Spinal cord (tissue), 10 donors: ENCODE measurements around the gene GSTM5. TPM values are rescaled to one million over a fixed set of nuclear protein-coding genes. Genes with fewer than 3 reads are reported as not detected.

ENCODE experiments used
- DNase-seq, 6 donors: peaks; one replicate each; pipeline versions ENCODE4 v3.0.0 to v3.0.0-alpha.2; 2013 to 2015; ENCODE audit warnings: low spot score in 6 of 6, low read depth in 4 of 6
- H3K27ac ChIP-seq: one replicate; pipeline ENCODE4 v1.5.1; 2013; ENCODE audit warnings: low read depth, low read length, control low read depth
- H3K27me3 ChIP-seq: one replicate; pipeline ENCODE4 v1.6.1; 2013; ENCODE audit warnings: low read length; ENCODE audit not compliant: control insufficient read depth, insufficient read depth
- H3K36me3 ChIP-seq: one replicate; pipeline ENCODE4 v1.6.1; 2013; ENCODE audit warnings: low read length; ENCODE audit not compliant: control insufficient read depth, insufficient read depth
- H3K4me1 ChIP-seq: one replicate; pipeline ENCODE4 v1.6.1; 2013; ENCODE audit warnings: low read length; ENCODE audit not compliant: control insufficient read depth, insufficient read depth
- H3K4me3 ChIP-seq: one replicate; pipeline ENCODE4 v1.5.1; 2013; ENCODE audit warnings: low read depth, low read length, control low read depth
- H3K9me3 ChIP-seq: one replicate; pipeline ENCODE4 v1.6.1; 2013; ENCODE audit warnings: low read length; ENCODE audit not compliant: control insufficient read depth, insufficient read depth
- WGBS: methylation state at CpG from one replicate; pipeline ENCODE4 v1.1.5; 2013; ENCODE audit warnings: missing lambda C conversion rate; ENCODE audit not compliant: insufficient coverage; 5-methylcytosine and 5-hydroxymethylcytosine counted together
- polyA plus RNA-seq, 2 donors: library from polyadenylated mRNA; unstranded; fragments of 120-200 nt; gene quantifications; one replicate each; pipeline ENCODE4 v1.2.1, GENCODE V29; 2013; ENCODE audit not compliant: insufficient read length in 2 of 2
- total RNA-seq, 2 donors: library from RNA; depleted of rRNA in 1 of 2; stranded (reverse); fragments of 120-200 nt in 1 of 2; fragments of >200 nt in 1 of 2; gene quantifications; one replicate each; pipeline versions ENCODE4 v1.2.3 to v1.2.4, GENCODE V29; 2013 to 2014
- donor health status: healthy.

GSTM5 gene
- total and polyA plus RNA-seq, 4 donors: 6.6 to 39.9 (median 29.0) TPM

DNA sequence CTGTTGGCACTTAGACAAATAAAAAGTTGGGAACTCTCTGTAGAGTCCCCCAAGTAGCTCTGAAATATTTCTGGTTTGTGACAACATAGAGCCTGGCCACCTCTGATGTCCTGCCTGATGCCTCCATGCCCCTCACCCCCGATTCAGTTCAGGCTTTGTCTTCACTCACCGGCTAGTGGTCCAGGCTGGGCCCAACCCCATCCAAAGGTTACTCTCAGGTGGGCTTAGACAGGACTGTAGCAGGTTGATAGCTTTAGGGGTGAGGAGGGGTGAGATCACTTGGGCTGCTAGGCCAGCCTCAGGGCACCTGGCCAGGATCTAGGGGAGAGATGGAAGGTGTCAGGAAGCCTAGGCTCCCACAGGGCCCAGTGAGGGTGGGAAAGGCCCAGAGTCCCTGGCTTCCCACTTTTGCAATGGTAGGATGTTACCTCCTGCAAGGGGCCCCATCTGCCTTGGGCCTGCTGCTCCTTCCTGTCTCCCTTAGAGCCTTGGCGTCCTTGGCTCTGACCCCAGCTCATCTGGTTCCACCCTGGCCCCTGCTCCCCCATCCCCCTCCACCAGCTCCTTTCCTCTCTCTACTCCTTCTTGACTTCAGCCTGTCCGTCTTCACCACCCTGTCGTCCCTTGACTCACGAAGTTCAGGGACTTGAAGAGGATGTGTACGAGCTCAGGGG is 44.9 kb downstream of the GSTM5 start:
- Histone ChIP-seq H3K4me1 (peaks cover 8% of the 10 kb centered on the region), H3K36me3 (no peaks in the 10 kb centered on the region), H3K27me3 (no peaks in the 10 kb centered on the region), H3K4me3 (no peak overlapping the region), H3K9me3 (no peaks in the 10 kb centered on the region), H3K27ac (no peak overlapping the region)
- WGBS: 75% methylated on average over 5 of the region's 7 CpGs
- DNase-seq: no peak

DNA sequence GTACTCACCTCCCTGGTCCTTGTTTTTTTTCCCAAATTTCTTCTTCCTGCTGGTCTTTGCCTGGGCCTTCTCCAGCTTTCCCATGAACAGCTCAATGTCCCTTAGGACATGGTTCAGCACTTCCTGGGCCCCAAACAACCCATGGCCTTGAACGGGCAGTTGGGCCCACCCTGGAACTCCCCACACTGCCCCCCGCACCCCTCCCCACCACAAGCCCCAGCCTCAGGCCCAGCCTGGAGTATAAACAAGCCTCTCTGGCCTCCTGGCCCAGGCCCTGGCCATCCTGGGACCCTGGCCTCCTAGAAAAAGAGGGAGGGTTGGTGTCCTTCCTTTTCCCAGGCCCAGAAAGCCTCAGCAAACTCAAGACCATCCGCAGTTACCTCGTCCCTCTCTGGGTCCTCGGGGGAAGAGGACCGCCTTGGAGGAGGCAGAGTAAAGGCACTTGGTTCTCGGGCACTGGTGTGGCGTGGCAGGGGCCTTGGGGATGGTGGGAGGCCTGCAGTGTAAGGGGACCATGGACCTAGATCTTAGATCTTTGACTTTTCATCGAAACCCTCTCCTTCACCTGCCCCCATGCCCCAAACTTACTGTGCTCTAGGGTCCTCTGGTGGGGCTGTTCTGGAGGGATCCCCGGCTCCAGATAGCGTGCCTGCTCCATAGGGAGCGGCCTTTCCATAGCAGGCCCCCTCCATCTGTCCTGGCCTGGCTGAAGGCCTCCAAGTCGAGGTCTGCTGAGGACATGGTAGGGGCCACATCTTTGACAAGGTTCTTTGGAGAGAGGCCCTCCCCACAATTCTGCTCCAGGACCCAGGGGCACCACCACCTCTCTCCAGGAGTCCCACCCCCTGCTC is 46.1 kb downstream of the GSTM5 start:
- WGBS: 92% methylated on average over 10 of the region's 13 CpGs
- no peak overlapping the region for H3K4me3 ChIP-seq
- no peaks in the 10 kb centered on the region for H3K27me3 ChIP-seq
- no peak for DNase-seq
- peaks cover 5% of the 10 kb centered on the region for H3K4me1 ChIP-seq
- no peaks in the 10 kb centered on the region for H3K9me3 ChIP-seq
- no peaks in the 10 kb centered on the region for H3K36me3 ChIP-seq
- no peak overlapping the region for H3K27ac ChIP-seq

DNA sequence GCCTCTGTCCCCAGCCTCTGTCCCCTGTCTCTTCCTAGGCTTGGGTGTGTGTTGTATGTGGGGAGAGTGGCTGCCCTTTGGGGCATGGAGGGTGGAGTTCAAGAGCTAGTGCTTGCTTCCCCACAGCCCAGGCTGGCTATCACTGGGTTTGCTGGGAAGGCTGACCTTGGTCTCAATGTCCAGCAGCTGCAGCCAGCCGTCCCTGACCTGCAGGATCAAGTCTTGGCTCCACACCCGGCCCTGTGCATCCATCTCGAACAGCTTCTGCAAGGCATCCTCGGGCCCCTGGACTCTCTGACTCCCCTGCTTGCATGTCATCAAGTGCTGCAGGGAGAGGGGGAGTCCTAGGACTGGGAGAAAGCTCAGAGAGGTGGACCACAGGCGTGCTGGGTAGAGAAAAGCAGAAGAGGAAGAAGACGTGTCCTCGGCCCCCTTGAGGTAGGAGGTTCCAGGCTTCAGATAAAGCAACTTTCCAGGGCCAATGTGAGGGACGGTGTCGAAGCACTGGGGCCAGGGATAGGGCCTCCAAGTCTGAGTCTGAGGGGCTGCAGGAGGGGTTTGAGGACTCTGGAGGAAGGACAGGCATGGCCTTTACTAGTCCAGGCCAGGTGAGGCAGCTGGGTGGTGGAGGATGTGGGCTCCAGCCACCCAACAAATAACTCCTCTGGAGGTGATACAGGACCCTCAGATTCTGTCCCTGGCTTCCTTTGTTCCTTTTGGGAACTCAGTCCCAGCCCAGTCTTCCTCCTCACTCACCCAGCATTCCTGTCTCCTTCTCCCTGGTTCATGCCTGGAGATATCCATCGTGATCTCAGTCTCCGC is 47.7 kb downstream of the GSTM5 start:
- Histone ChIP-seq H3K4me1 (peaks cover 5% of the 10 kb centered on the region), H3K27ac (no peak overlapping the region), H3K36me3 (no peaks in the 10 kb centered on the region), H3K4me3 (no peak overlapping the region), H3K9me3 (no peaks in the 10 kb centered on the region), H3K27me3 (no peaks in the 10 kb centered on the region)
- no peak for DNase-seq
- 90% methylated on average over 11 of the region's 11 CpGs for WGBS

DNA sequence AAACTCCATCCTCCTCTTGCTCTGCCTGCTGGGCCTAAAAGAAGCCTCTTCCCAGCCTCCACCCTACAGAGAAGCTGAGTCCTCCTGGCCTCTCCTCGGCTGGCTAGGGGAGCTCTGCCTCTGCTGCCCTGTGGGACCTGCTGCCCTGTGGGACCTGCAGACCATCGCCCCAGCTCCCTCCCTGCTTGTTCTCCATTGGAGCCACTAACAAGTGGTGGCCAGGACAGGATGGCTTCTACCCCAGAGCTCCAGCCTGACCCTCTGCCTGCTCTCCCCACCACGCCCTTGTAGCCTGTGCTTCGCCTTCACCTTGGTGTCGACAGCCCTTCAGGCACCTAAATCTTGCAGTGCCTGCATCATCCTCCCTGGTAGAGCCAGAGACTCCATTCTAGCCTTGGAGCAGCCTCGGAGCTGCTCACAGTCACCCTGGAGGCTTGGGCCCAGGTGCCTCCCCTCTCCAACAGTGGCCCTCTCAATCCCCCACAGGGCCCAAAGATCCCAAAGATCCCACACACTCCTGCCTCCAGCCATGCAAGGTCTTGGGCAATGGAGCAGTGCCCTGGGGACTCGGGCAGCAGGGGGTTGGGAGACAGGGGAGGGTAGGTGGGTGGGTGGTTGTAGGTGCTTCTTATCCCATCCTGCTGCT is 48.7 kb downstream of the GSTM5 start:
- WGBS: 94% methylated on average over 6 of the region's 7 CpGs
- no peak overlapping the region for H3K4me3 ChIP-seq
- no peaks in the 10 kb centered on the region for H3K36me3 ChIP-seq
- no peak overlapping the region for H3K27ac ChIP-seq
- H3K27me3 ChIP-seq: no peaks in the 10 kb centered on the region
- H3K9me3 ChIP-seq: no peaks in the 10 kb centered on the region
- H3K4me1 ChIP-seq: peaks cover 5% of the 10 kb centered on the region
- DNase-seq: no peak

DNA sequence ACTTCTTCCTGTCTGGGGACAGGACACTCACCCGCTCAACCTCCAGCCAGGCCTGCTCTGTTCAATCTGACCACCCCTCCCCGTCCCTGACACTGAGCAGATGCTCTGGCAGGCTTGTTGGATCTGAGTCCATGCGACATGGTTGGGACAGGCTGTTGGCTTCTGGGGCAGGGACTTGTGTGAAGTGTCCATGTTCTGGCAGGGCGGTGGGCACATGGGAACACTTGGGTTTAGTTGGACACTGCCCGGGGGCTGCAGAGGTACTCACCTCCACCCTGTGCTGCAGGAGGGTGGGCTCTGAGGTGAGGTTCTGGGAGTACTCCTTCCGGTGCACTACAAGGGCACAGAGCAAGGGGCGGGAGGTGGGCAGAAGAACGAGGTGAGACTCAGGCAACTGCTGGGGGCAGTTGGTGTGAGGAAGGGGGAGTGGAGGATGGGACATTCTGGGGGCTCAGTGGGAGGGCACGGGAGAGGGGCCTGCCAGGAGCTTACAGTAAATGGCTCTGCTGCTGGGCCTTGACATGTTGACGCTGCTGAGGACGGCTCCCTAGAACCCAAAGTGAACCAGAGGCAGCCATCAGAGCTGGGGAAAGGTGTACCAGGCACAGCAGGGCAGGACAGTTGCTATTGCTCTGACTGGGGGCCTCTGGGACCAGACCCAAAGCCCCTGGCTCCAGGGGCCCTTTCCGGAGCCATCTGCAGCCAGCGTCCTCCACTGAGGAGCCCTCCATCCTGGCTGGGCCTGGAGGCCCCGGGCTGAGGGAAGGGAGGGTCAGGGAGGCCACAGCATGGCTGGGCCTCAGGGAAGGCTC is 49.4 kb downstream of the GSTM5 start:
- no peaks in the 10 kb centered on the region for H3K9me3 ChIP-seq
- DNase-seq: no peak
- H3K36me3 ChIP-seq: no peaks in the 10 kb centered on the region
- peaks cover 5% of the 10 kb centered on the region for H3K4me1 ChIP-seq
- no peaks in the 10 kb centered on the region for H3K27me3 ChIP-seq
- no peak overlapping the region for H3K27ac ChIP-seq
- WGBS: 82% methylated on average over 12 of the region's 14 CpGs
- no peak overlapping the region for H3K4me3 ChIP-seq

DNA sequence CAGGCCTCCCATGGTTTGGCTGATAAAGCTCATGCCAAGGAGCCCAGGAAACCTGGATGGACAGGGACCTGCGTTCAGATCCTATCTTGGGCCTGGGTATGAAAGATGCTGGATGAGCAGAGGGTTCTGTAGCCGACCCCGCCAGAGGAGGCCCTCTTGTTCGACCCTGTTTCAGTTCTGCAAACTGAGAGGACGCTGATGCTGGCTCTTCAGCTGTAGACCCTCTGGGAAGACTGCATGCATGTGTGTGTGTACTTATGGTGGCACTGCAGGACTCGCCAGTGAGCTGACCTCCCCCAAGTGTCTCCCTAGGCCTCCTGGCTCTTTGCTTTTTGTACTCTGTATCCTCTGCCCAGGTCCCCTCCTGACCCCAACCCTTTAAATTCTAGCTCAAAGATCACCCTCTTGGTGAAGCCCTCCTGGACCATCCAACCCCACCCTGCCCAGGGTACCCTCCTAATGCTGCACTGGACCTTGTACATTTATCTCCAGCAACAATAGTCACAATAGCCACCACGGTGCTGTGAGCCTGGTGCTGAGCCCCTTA is 50.1 kb downstream of the GSTM5 start:
- no peak overlapping the region for H3K27ac ChIP-seq
- 92% methylated on average over 7 of the region's 7 CpGs for WGBS
- H3K4me1 ChIP-seq: peaks cover 5% of the 10 kb centered on the region
- no peak overlapping the region for H3K4me3 ChIP-seq
- H3K27me3 ChIP-seq: no peaks in the 10 kb centered on the region
- DNase-seq: no peak
- H3K36me3 ChIP-seq: no peaks in the 10 kb centered on the region
- H3K9me3 ChIP-seq: no peaks in the 10 kb centered on the region

DNA sequence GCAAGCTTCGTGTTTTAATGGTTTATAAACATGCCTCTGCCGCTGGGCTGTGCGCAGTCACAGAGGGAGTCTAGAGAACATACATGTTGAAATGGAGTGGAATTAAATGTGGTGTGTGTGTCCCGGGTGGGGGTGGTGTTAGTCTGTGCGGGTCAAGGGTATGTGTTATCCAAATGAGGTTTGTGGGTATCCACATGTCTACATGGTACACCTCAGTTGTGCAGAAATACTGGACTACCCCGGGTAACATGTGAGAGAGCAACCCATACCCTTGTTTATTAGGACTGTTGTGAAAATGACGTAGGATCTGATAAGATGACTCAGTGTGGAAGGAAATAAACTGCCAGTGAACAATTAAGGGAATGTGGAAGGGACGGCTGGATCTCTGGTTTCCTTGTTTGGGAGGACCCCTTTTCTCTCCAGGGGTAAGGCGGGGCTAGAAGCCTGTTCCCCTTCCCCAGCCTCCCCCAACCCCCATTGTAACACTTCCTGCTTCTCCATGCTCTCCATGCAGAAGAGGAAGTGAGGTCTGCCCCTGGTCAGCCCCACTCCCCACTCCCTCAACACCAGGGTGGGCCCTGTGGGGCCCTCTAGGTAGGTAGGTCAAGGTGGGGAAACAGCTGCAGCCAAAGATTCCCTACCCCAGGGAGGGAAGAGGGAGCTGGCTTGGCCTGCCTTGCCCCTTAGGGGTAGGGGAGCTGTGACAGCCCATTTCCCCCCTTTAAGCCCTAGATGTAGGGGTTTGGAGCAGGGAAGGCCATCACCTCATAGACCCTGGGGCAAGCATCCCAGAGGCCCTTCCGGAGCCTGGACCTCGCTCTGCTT is 51.0 kb downstream of the GSTM5 start:
- H3K36me3 ChIP-seq: no peaks in the 10 kb centered on the region
- H3K4me1 ChIP-seq: peaks cover 8% of the 10 kb centered on the region
- 92% methylated on average over 9 of the region's 11 CpGs for WGBS
- no peaks in the 10 kb centered on the region for H3K9me3 ChIP-seq
- no peaks in the 10 kb centered on the region for H3K27me3 ChIP-seq
- H3K27ac ChIP-seq: no peak overlapping the region
- DNase-seq: no peak
- H3K4me3 ChIP-seq: no peak overlapping the region

DNA sequence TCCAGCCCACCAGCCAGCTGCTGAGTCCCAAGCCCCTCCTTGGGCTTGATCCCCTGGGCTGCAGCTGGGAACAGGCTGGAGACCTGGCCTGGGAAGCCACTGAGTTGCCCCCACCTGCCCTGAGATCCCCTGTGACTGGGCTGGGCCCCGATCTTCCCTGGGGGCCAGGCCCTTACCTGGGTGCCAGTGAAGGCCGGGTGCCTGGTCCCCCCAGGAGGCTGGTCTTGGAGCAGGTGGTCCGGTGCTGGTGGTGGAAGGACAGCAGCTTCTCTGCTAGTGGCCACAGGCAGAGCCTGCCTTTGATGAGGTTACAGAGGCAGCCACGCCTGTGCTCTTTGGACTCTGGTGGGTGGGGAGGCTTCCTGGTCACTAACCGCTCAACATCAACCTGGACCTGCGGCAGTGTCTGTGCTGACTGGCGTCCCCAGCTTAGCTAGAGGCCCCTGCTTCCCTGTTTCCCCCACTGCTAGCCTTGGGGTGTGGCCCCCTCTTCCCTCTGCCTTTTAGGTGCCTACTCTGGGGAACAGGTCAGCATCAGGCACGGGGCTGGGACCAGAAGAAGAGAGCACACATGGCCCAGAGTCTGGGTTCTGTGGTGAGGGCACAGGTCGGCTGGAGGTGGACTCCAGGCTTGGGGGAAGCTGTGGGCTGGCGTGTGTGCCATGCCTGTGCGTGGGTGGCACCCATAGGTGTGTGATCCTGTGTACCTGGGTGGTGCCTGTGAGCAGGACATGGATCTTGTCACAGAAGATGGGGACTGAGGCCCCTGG is 51.8 kb downstream of the GSTM5 start, which contains the start of gene EPS8L3:
Gene EPS8L3 (minus strand): TSS at position 278 of the 770 bp plus-strand sequence. CDS start 2,174 bp downstream, outside the sequence.
- DNase-seq: no peak
- H3K36me3 ChIP-seq: no peaks in the 10 kb centered on the region
- H3K4me3 ChIP-seq: no peak within 1 kb of the TSS
- H3K4me1 ChIP-seq: peaks cover 14% of the 10 kb centered on the region
- H3K27me3 ChIP-seq: no peaks in the 10 kb centered on the region
- no peaks in the 10 kb centered on the region for H3K9me3 ChIP-seq
- WGBS: 85% methylated on average over 11 of the region's 11 CpGs
- H3K27ac ChIP-seq: no peak within 1 kb of the TSS
